Transverse colon (tissue), 4 donors: ENCODE measurements around the gene TOR4A. TPM values are rescaled to one million over a fixed set of nuclear protein-coding genes. Genes with fewer than 3 reads are reported as not detected.

Experiments
- DNase-seq: peaks from one replicate; pipeline ENCODE4 v3.0.0-alpha.2; 2019
- H3K27ac ChIP-seq, 4 donors: fragments of 200-600 bp; sonication (generic); 2 replicates each; pipeline ENCODE4 v1.5.1; 2016 to 2018; ENCODE audit warnings: inconsistent platforms in 4 of 4
- H3K27me3 ChIP-seq: fragments of 200-600 bp; sonication (generic); 2 replicates; pipeline ENCODE4 v1.5.1; 2017; ENCODE audit warnings: inconsistent platforms
- H3K36me3 ChIP-seq, 4 donors: fragments of 200-600 bp; sonication (generic); 2 replicates each; pipeline ENCODE4 v1.5.1; 2017 to 2019; ENCODE audit warnings: inconsistent platforms in 4 of 4
- H3K4me1 ChIP-seq, 4 donors: fragments of 200-600 bp; sonication (generic); 2 replicates each; pipeline ENCODE4 v1.5.1; 2017 to 2020; ENCODE audit warnings: inconsistent platforms in 4 of 4
- H3K4me3 ChIP-seq, 4 donors: fragments of 200-600 bp; sonication (generic); 1 replicate in 1 of 4; 2 replicates in 3 of 4; pipeline versions ENCODE4 v1.5.1 to v1.6.1; 2017 to 2019; ENCODE audit warnings: inconsistent platforms in 4 of 4
- H3K9me3 ChIP-seq, 2 donors: fragments of 200-600 bp; sonication (generic); 2 replicates each; pipeline ENCODE4 v1.5.1; 2017 to 2019; ENCODE audit warnings: inconsistent platforms in 2 of 2
- CTCF ChIP-seq, 5 experiments: fragments of 200-600 bp in 3 of 5; fragments of 450-650 bp in 2 of 5; sonication (generic) in 3 of 5; IDR thresholded peaks; 1 replicate in 2 of 5; 2 replicates in 3 of 5; pipeline ENCODE4 v1.5.1; 2016 to 2017; ENCODE audit warnings: antibody characterized with exemption in 5 of 5, inconsistent platforms in 3 of 5, mild to moderate bottlenecking in 2 of 5, moderate library complexity in 1 of 5
- EP300 ChIP-seq: sonication (generic); formaldehyde crosslinking; IDR thresholded peaks from one replicate; pipeline ENCODE4 v1.6.1; 2017; ENCODE audit warnings: antibody characterized with exemption, low read depth
- POLR2A ChIP-seq: fragments of 450-650 bp; IDR thresholded peaks from one replicate; pipeline ENCODE4 v1.6.1; 2016; ENCODE audit warnings: antibody characterized with exemption, mild to moderate bottlenecking, moderate library complexity
- POLR2AphosphoS5 ChIP-seq, 3 donors: sonication (generic); formaldehyde crosslinking; IDR thresholded peaks; one replicate each; pipeline ENCODE4 v1.6.1; 2016; ENCODE audit warnings: antibody characterized with exemption in 3 of 3
- WGBS, 2 donors: methylation state at CpG; one replicate each; pipeline ENCODE4 v1.1.5; 2018; ENCODE audit warnings: low coverage in 1 of 2; 5-methylcytosine and 5-hydroxymethylcytosine counted together
- in situ Hi-C, 4 donors: fragments of 200-750 bp; cut with MboI; loops; one replicate each; pipeline versions ENCODE4 v1.15.0 to v1.15.1; 2017; ENCODE audit warnings: low sequenced_read_pairs in 3 of 4, low pct_ligation_motif_present in 1 of 4, low pct_unique_long_range_greater_than_20kb in 1 of 4
- intact Hi-C: fragments of 100-400 bp; cut with DNase I; formaldehyde crosslinking; loops from one replicate; pipeline ENCODE4 v1.15.1; 2023; ENCODE audit warnings: low total_unique reads
- total RNA-seq, 4 donors: library from RNA; depleted of rRNA; stranded (reverse); fragments of >200 nt; gene quantifications; one replicate each; pipeline ENCODE4 v1.1.0, GENCODE V29; 2016

TOR4A gene
- total RNA-seq, 4 donors from 2014 or later: 49.2 to 121 (median 71.7) TPM

DNA sequence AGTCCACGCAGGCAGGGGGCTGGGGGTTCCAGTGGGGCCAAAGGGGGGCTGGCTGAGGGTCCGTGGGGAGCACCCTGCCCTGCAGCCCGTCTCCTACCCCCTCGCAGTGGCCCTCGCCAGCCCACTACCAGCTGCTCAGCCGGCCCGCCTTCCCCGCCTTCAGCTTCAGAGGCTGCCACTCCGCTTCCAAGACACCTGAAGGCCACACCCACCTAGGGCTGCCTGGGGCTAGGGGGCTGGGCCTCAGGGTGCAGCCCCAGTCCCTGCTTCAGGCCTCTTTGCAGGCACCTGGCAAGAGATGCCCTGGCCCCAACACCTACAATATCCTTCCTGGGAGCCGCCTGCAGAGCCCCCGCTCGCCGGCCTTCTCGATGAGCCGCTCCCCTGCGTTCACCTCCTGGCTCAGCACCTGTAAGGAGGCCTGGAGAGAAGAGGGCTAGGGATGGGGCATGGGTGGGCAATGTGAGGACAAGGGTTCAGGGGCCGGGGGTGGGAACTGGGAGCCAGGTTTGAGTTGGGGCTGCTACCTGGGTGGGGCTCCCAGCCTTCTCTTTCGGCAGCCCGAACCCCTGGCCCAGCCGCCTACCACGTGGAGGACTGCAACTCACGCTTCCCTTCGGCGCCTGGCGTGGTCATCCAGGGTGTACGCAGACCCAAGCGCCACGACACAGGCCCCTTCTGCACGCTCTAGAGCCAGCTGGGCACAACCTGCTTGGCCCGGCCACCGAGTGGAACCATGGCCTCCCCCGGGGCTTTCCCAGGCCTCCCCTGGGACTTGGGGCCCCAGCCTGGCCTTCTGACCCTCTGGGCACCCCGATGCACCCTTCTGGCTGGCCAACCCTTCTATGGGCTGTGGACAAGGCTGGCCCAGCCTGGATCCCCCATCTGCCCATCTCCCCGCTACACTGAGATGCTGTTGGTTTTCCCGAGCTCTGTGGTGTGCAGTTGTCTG is 24.7 kb upstream of the TOR4A start:
- Histone ChIP-seq H3K9me3 (no peaks in the 10 kb centered on the region), H3K36me3 (peaks cover 0 to 6% (median 0%) of the 10 kb centered on the region in 4 donors), H3K4me1 (peaks cover 21 to 31% (median 24%) of the 10 kb centered on the region in 4 donors), H3K27ac (no peak overlapping the region), H3K4me3 (no peak overlapping the region), H3K27me3 (no peaks in the 10 kb centered on the region)
- TF ChIP-seq POLR2AphosphoS5 (IDR thresholded peaks at IDR 0.05) (no peak), CTCF (IDR thresholded peaks at IDR 0.05) (no peak), EP300 (no peak), POLR2A (no peak)
- 72% methylated on average over 33 of the region's 35 CpGs; no CpG with 5 or more reads in 1 of the 2 donors for WGBS, 2 donors
- in situ Hi-C loops (no loop called here), intact Hi-C loops (no loop called here)
- no peak for DNase-seq

GRCh38 chr9:137253717-137254623 is 23.6 kb upstream of the TOR4A start:
- peaks cover 21 to 31% (median 24%) of the 10 kb centered on the region in 4 donors for H3K4me1 ChIP-seq
- DNase-seq: no peak

DNA sequence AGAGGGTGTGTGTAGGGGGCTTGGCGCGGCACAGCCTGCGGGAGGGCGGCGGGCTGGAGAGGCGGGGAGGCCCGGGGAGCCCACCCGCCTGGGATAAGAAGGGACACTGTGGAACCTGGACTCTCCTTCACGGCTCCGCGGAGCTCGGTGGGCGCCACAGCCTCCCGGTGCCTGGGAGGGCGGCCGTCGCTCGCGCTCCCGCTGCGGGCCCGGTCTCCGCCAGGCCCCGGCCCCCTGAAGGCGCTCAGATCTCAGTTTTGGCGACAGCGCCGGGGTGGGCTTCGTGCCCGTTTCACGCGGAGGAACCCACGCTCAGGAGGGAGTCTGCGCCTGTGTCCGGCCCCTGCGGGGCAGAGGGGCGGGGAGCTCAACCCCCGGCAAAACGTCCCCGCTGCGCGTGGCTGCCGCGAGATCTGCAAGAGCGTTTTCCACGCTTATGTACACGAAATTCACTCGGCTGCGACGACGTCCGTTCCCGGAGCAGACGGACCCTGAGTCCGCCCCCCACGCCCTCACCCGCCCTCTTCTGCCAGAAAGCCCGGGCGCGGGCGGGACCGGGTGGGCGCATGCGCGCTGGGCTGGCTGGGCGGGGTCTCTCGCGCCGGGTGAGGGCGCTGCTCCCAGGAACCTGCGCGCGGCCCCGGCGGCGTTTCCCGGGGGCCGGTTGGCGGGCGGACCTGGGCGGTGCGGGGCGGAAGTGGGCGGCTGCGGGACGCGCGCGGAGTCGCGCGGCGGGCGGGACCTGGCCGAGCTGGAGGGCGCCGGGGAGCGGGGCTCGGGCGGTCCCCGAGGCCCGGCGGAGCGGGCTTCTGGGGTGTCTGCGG is 22.7 kb upstream of the TOR4A start, which contains the start of gene NELFB:
Gene NELFB (plus strand): TSS at position 704 of the 824 bp plus-strand sequence.
- Histone ChIP-seq H3K4me3 (peak within 1 kb of the TSS; percentile 90 to 98 (median 96)), H3K27me3 (no peaks in the 10 kb centered on the region), H3K27ac (peak within 1 kb of the TSS; percentile 88 to 91 (median 89)), H3K9me3 (no peaks in the 10 kb centered on the region), H3K36me3 (peaks cover 0 to 7% (median 3%) of the 10 kb centered on the region in 4 donors), H3K4me1 (peaks cover 21 to 31% (median 24%) of the 10 kb centered on the region in 4 donors)
- WGBS, 2 donors: 2% methylated on average over 70 of the region's 105 CpGs; no CpG with 5 or more reads in 1 of the 2 donors
- in situ Hi-C loops (no loop called here), intact Hi-C loops (no loop called here)
- TF ChIP-seq POLR2A (peak; percentile 80), EP300 (no peak), CTCF (IDR thresholded peaks at IDR 0.05) (no peak), POLR2AphosphoS5 (IDR thresholded peaks at IDR 0.05) (peak; percentile 86 to 93 (median 93))
- DNase-seq: peak; percentile 97

More at GRCh38 chr9:137253717-137254623, 23.6 kb upstream of the TOR4A start:
- Histone ChIP-seq H3K4me3 (peak overlapping the region; percentile 67 to 98 (median 92)), H3K9me3 (no peaks in the 10 kb centered on the region), H3K36me3 (peaks cover 0 to 6% (median 2%) of the 10 kb centered on the region in 4 donors), H3K27me3 (no peaks in the 10 kb centered on the region), H3K27ac (peak overlapping the region; percentile 88 to 91 (median 89))
- in situ Hi-C loops (no loop called here), intact Hi-C loops (no loop called here)
- TF ChIP-seq POLR2A (no peak), POLR2AphosphoS5 (IDR thresholded peaks at IDR 0.05) (peak in 1 of 3 donors; percentile 24)
- WGBS, 2 donors: 45% methylated on average over 20 of the region's 21 CpGs; no CpG with 5 or more reads in 1 of the 2 donors
